Transverse colon (tissue), 4 donors: ENCODE results near the gene PCGF2. TPM values are rescaled to one million over a fixed set of nuclear protein-coding genes. Genes with fewer than 3 reads are reported as not detected.

Source experiments
- DNase-seq: peaks from one replicate; pipeline ENCODE4 v3.0.0-alpha.2; 2019
- H3K27ac ChIP-seq, 4 donors: fragments of 200-600 bp; sonication (generic); 2 replicates each; pipeline ENCODE4 v1.5.1; 2016 to 2018; ENCODE audit warnings: inconsistent platforms in 4 of 4
- H3K27me3 ChIP-seq: fragments of 200-600 bp; sonication (generic); 2 replicates; pipeline ENCODE4 v1.5.1; 2017; ENCODE audit warnings: inconsistent platforms
- H3K36me3 ChIP-seq, 4 donors: fragments of 200-600 bp; sonication (generic); 2 replicates each; pipeline ENCODE4 v1.5.1; 2017 to 2019; ENCODE audit warnings: inconsistent platforms in 4 of 4
- H3K4me1 ChIP-seq, 4 donors: fragments of 200-600 bp; sonication (generic); 2 replicates each; pipeline ENCODE4 v1.5.1; 2017 to 2020; ENCODE audit warnings: inconsistent platforms in 4 of 4
- H3K4me3 ChIP-seq, 4 donors: fragments of 200-600 bp; sonication (generic); 1 replicate in 1 of 4; 2 replicates in 3 of 4; pipeline versions ENCODE4 v1.5.1 to v1.6.1; 2017 to 2019; ENCODE audit warnings: inconsistent platforms in 4 of 4
- H3K9me3 ChIP-seq, 2 donors: fragments of 200-600 bp; sonication (generic); 2 replicates each; pipeline ENCODE4 v1.5.1; 2017 to 2019; ENCODE audit warnings: inconsistent platforms in 2 of 2
- CTCF ChIP-seq, 5 experiments: fragments of 200-600 bp in 3 of 5; fragments of 450-650 bp in 2 of 5; sonication (generic) in 3 of 5; IDR thresholded peaks; 1 replicate in 2 of 5; 2 replicates in 3 of 5; pipeline ENCODE4 v1.5.1; 2016 to 2017; ENCODE audit warnings: antibody characterized with exemption in 5 of 5, inconsistent platforms in 3 of 5, mild to moderate bottlenecking in 2 of 5, moderate library complexity in 1 of 5
- EP300 ChIP-seq: sonication (generic); formaldehyde crosslinking; IDR thresholded peaks from one replicate; pipeline ENCODE4 v1.6.1; 2017; ENCODE audit warnings: antibody characterized with exemption, low read depth
- POLR2A ChIP-seq: fragments of 450-650 bp; IDR thresholded peaks from one replicate; pipeline ENCODE4 v1.6.1; 2016; ENCODE audit warnings: antibody characterized with exemption, mild to moderate bottlenecking, moderate library complexity
- POLR2AphosphoS5 ChIP-seq, 3 donors: sonication (generic); formaldehyde crosslinking; IDR thresholded peaks; one replicate each; pipeline ENCODE4 v1.6.1; 2016; ENCODE audit warnings: antibody characterized with exemption in 3 of 3
- WGBS, 2 donors: methylation state at CpG; one replicate each; pipeline ENCODE4 v1.1.5; 2018; ENCODE audit warnings: low coverage in 1 of 2; 5-methylcytosine and 5-hydroxymethylcytosine counted together
- in situ Hi-C, 4 donors: fragments of 200-750 bp; cut with MboI; loops; one replicate each; pipeline versions ENCODE4 v1.15.0 to v1.15.1; 2017; ENCODE audit warnings: low sequenced_read_pairs in 3 of 4, low pct_ligation_motif_present in 1 of 4, low pct_unique_long_range_greater_than_20kb in 1 of 4
- intact Hi-C: fragments of 100-400 bp; cut with DNase I; formaldehyde crosslinking; loops from one replicate; pipeline ENCODE4 v1.15.1; 2023; ENCODE audit warnings: low total_unique reads
- total RNA-seq, 4 donors: library from RNA; depleted of rRNA; stranded (reverse); fragments of >200 nt; gene quantifications; one replicate each; pipeline ENCODE4 v1.1.0, GENCODE V29; 2016

The PCGF2 gene
- total RNA-seq, 4 donors from 2014 or later: 9.1 to 41.9 (median 12.2) TPM

- DNase-seq: no peak
- no peak overlapping the region for H3K4me3 ChIP-seq
- intact Hi-C loops (no loop called here), in situ Hi-C loops (no loop called here)
- TF ChIP-seq EP300: no peak
- no peak for TF ChIP-seq CTCF (IDR thresholded peaks at IDR 0.05)
- no peak for TF ChIP-seq POLR2AphosphoS5 (IDR thresholded peaks at IDR 0.05)
- TF ChIP-seq POLR2A: no peak
- WGBS, 2 donors: 71 to 83% methylated on average over 3 to 4 of the region's 4 CpGs
- H3K27ac ChIP-seq: no peak overlapping the region
- H3K27me3 ChIP-seq: no peaks in the 10 kb centered on the region
- H3K9me3 ChIP-seq: no peaks in the 10 kb centered on the region
- H3K4me1 ChIP-seq: no peaks in the 10 kb centered on the region
- H3K36me3 ChIP-seq: peaks cover 0 to 82% (median 34%) of the 10 kb centered on the region in 4 donors
Observed at GRCh38 chr17:38761612-38762011, 13.5 kb upstream of the PCGF2 start.

- H3K4me3 ChIP-seq: peak overlapping the region; percentile 76 to 95 (median 86)
- DNase-seq: no peak
- no peaks in the 10 kb centered on the region for H3K27me3 ChIP-seq
- peaks cover 0 to 29% (median 11%) of the 10 kb centered on the region in 4 donors for H3K36me3 ChIP-seq
- in situ Hi-C loops (no loop called here), intact Hi-C loops (no loop called here)
- WGBS, 2 donors: 7 to 60% methylated on average over 1 to 21 of the region's 22 CpGs
- H3K4me1 ChIP-seq: peaks cover 0 to 55% (median 35%) of the 10 kb centered on the region in 4 donors
- H3K9me3 ChIP-seq: no peaks in the 10 kb centered on the region
- TF ChIP-seq EP300: no peak
- no peak for TF ChIP-seq POLR2A
- TF ChIP-seq CTCF (IDR thresholded peaks at IDR 0.05): no peak
- H3K27ac ChIP-seq: peak overlapping the region; percentile 88 to 96 (median 89)
Observed at GRCh38 chr17:38753071-38753506, 5.0 kb upstream of the PCGF2 start.

GRCh38 chr17:38752308-38753070 lies 4.4 kb upstream of the PCGF2 start, which contains the start of gene PSMB3:
Gene PSMB3, plus strand, starts transcription at chr17:38752741. Its CDS starts 86 bp downstream, at chr17:38752827.
- DNase-seq: peak; percentile 98
- H3K36me3 ChIP-seq: peaks cover 0 to 23% (median 8%) of the 10 kb centered on the region in 4 donors
- WGBS, 2 donors: 0% methylated on average over 2 to 43 of the region's 44 CpGs
- peak within 1 kb of the TSS; percentile 76 to 95 (median 86) for H3K4me3 ChIP-seq
- in situ Hi-C loops: no loop called here
- intact Hi-C loops: no loop called here
- TF ChIP-seq CTCF (IDR thresholded peaks at IDR 0.05): no peak
- peak; percentile 65 to 85 (median 74) for TF ChIP-seq POLR2AphosphoS5 (IDR thresholded peaks at IDR 0.05)
- peak; percentile 50 for TF ChIP-seq POLR2A
- no peak for TF ChIP-seq EP300
- H3K4me1 ChIP-seq: peaks cover 0 to 55% (median 37%) of the 10 kb centered on the region in 4 donors
- H3K9me3 ChIP-seq: no peaks in the 10 kb centered on the region
- H3K27ac ChIP-seq: peak within 1 kb of the TSS; percentile 88 to 96 (median 89)
- no peaks in the 10 kb centered on the region for H3K27me3 ChIP-seq

GRCh38 chr17:38751808-38752307 lies 3.7 kb upstream of the PCGF2 start:
- in situ Hi-C loops (no loop called here), intact Hi-C loops (no loop called here)
- Histone ChIP-seq H3K27ac (peak overlapping the region; percentile 88 to 96 (median 89)), H3K9me3 (no peaks in the 10 kb centered on the region), H3K36me3 (peaks cover 0 to 19% (median 5%) of the 10 kb centered on the region in 4 donors), H3K4me3 (peak overlapping the region; percentile 39 to 95 (median 82)), H3K4me1 (peaks cover 3 to 59% (median 43%) of the 10 kb centered on the region in 4 donors), H3K27me3 (no peaks in the 10 kb centered on the region)
- TF ChIP-seq CTCF (IDR thresholded peaks at IDR 0.05): no peak
- peak in 2 of 3 donors; percentile 11 to 27 for TF ChIP-seq POLR2AphosphoS5 (IDR thresholded peaks at IDR 0.05)
- DNase-seq: peak; percentile 88
- WGBS, 2 donors: 0 to 1% methylated on average over 27 to 44 of the region's 44 CpGs
